HepG2 (cell line): ENCODE measurements around the gene NXPH1. TPM values are rescaled to one million over a fixed set of nuclear protein-coding genes. Genes with fewer than 3 reads are reported as not detected.

ENCODE experiments used
- ATAC-seq: fragments of 200-7000 bp; cut with Tn5 transposase; 3 replicates; pipeline ENCODE4 v1.9.1; 2020; ENCODE audit warnings: mild to moderate bottlenecking, moderate library complexity
- BruUV-seq: library from RNA; stranded (reverse); fragments of 400-500 nt; replicated peaks from 2 replicates; lab custom pipeline; 2021; lab: Mats Ljungman, UMichigan
- CTCF ChIA-PET: fragments of 300-600 bp; formaldehyde crosslinking; extraction: SDS; loops from one replicate; lab custom pipeline; 2021; ENCODE audit warnings: low total read pairs, inconsistent platforms, low intra/inter-chr PET ratio; lab: Yijun Ruan, JAX
- POLR2A ChIA-PET: fragments of 350-600 bp; sonication (Branson Sonifier 250); formaldehyde crosslinking; loops from one replicate; lab custom pipeline; 2020; ENCODE audit warnings: antibody characterized with exemption, inconsistent platforms; lab: Yijun Ruan, JAX
- DNase-seq: peaks from one replicate; pipeline ENCODE4 v3.0.0-alpha.2; 2015; ENCODE audit warnings: low spot score
- FAIRE-seq: peaks from 3 replicates; lab custom pipeline; 2011; peaks lifted over from hg19 to GRCh38; lab: Jason Lieb, UNC
- H2AFZ ChIP-seq: one replicate; pipeline ENCODE4 v1.6.1; 2011; ENCODE audit warnings: low read length, inconsistent platforms
- H3K27ac ChIP-seq: fragments of 300-600 bp; 3 replicates; pipeline ENCODE4 v1.8.0; 2011; ENCODE audit warnings: mixed run types, mild to moderate bottlenecking, mixed read lengths, low read length, inconsistent platforms; ENCODE audit not compliant: insufficient read depth; ENCODE audit errors: extremely low read length
- H3K27me3 ChIP-seq, 2 experiments: fragments of 200-600 bp in 1 of 2; 2 replicates in 1 of 2; 3 replicates in 1 of 2; pipeline versions ENCODE4 v1.6.0 to v1.8.0; 2011; ENCODE audit warnings: low read length in 2 of 2, mild to moderate bottlenecking in 2 of 2, moderate library complexity in 2 of 2, inconsistent platforms in 1 of 2; ENCODE audit not compliant: insufficient read depth in 2 of 2, control insufficient read depth in 1 of 2
- H3K36me3 ChIP-seq, 2 experiments: fragments of 200-600 bp in 1 of 2; replicated peaks in 1 of 2; 2 replicates in 1 of 2; 3 replicates in 1 of 2; pipeline versions ENCODE4 v1.5.1 to v1.8.0; 2011; ENCODE audit warnings: low read length in 2 of 2, inconsistent platforms in 1 of 2; ENCODE audit not compliant: insufficient read depth in 2 of 2, control insufficient read depth in 1 of 2
- H3K4me1 ChIP-seq: 2 replicates; pipeline ENCODE4 v1.5.1; 2012; ENCODE audit warnings: low read length, inconsistent platforms; ENCODE audit not compliant: insufficient read depth
- H3K4me2 ChIP-seq: 2 replicates; pipeline ENCODE4 v1.6.0; 2011; ENCODE audit warnings: low read depth, low read length, inconsistent platforms
- H3K4me3 ChIP-seq, 3 experiments: fragments of 200-600 bp in 1 of 3; sonication (generic), shearing (Covaris generic) in 1 of 3; replicated peaks in 1 of 3; 2 replicates each; pipeline ENCODE4 v1.5.1; 2011 to 2016; ENCODE audit warnings: low read length in 3 of 3, inconsistent platforms in 2 of 3, low read depth in 2 of 3, mild to moderate bottlenecking in 2 of 3, control low read depth in 1 of 3, mixed read lengths in 1 of 3; ENCODE audit not compliant: insufficient read depth in 1 of 3
- H3K79me2 ChIP-seq: one replicate; pipeline ENCODE4 v1.6.1; 2011; ENCODE audit warnings: low read length, inconsistent platforms; ENCODE audit not compliant: insufficient read depth
- H3K9ac ChIP-seq: 2 replicates; pipeline ENCODE4 v1.6.0; 2011; ENCODE audit warnings: mild to moderate bottlenecking, low read depth, low read length, inconsistent platforms; ENCODE audit not compliant: insufficient read depth
- H3K9me3 ChIP-seq: 2 replicates; pipeline ENCODE4 v1.5.1; 2012; ENCODE audit warnings: mild to moderate bottlenecking, low read length
- H4K20me1 ChIP-seq: 2 replicates; pipeline ENCODE4 v1.6.0; 2011; ENCODE audit warnings: inconsistent platforms, mild to moderate bottlenecking, low read length, moderate library complexity; ENCODE audit not compliant: insufficient read depth
- GTF3A ChIP-seq: sonication (generic); formaldehyde crosslinking; conservative IDR thresholded peaks from 2 replicates; pipeline ENCODE4 v1.4.0; 2020; ENCODE audit warnings: mild to moderate bottlenecking, missing genetic modification reagents
- HIVEP1 ChIP-seq: sonication (generic); formaldehyde crosslinking; IDR thresholded peaks from 2 replicates; pipeline ENCODE4 v1.4.0; 2020; ENCODE audit warnings: mild to moderate bottlenecking, missing genetic modification reagents
- HMG20A ChIP-seq: IDR thresholded peaks from 2 replicates; pipeline ENCODE4 v1.6.1; 2016; ENCODE audit warnings: borderline replicate concordance
- SOX5 ChIP-seq: IDR thresholded peaks from 2 replicates; pipeline ENCODE4 v1.6.1; 2016; ENCODE audit warnings: borderline replicate concordance
- ZNF24 ChIP-seq: fragments of 450-650 bp; IDR thresholded peaks from 2 replicates; pipeline ENCODE4 v1.6.1; 2017; ENCODE audit warnings: antibody characterized with exemption, mild to moderate bottlenecking
- ZNF614 ChIP-seq: IDR thresholded peaks from 2 replicates; pipeline ENCODE4 v1.6.1; 2018; ENCODE audit warnings: missing biosample characterization, missing genetic modification reagents, inconsistent platforms, borderline replicate concordance
- WGBS: methylation state at CpG from one replicate; pipeline ENCODE4 v1.1.6; 2017; ENCODE audit warnings: low lambda C conversion rate; 5-methylcytosine and 5-hydroxymethylcytosine counted together
- in situ Hi-C: cut with HindIII; loops from 2 replicates; pipeline ENCODE4 v1.10.0; 2017; ENCODE audit warnings: low pct_unique_long_range_greater_than_20kb; ENCODE audit not compliant: extremely low pct_ligation_motif_present
- intact Hi-C: fragments of 100-400 bp; cut with micrococcal nuclease; formaldehyde crosslinking; loops from one replicate; pipeline ENCODE4 v1.10.0; 2022; ENCODE audit not compliant: unreplicated experiment
- polyA plus RNA-seq, 8 experiments: library from polyadenylated mRNA; depleted of rRNA in 3 of 8; stranded (reverse) in 7 of 8; unstranded in 1 of 8; fragments of >200 nt; fragmentation: Illumina TruSeq in 4 of 8; extraction: Trizol in 4 of 8; gene quantifications; 2 replicates each; pipeline versions ENCODE4 v1.2.1 to v1.2.3, GENCODE V29; 2011 to 2016; ENCODE audit warnings: low read depth in 4 of 8, missing spikeins in 1 of 8, mixed read lengths in 1 of 8; ENCODE audit not compliant: insufficient read depth in 1 of 8
- total RNA-seq, 5 experiments: library from RNA; depleted of rRNA; stranded (reverse); fragments of >200 nt; fragmentation: Illumina TruSeq; extraction: Trizol; gene quantifications; 2 replicates each; pipeline ENCODE4 v1.2.3, GENCODE V29; 2016; ENCODE audit warnings: low read depth in 1 of 5
- TF ChIP-seq, protein P1 (sequence below), 2 experiments: fragments of 450-650 bp in 1 of 2; sonication (generic) in 1 of 2; formaldehyde crosslinking; IDR thresholded peaks; 2 replicates each; pipeline versions ENCODE4 v1.5.0 to v1.8.0; 2020 to 2022; ENCODE audit warnings: mild to moderate bottlenecking in 1 of 2, missing genetic modification reagents in 1 of 2
- TF ChIP-seq, protein P2 (sequence below): sonication (generic); formaldehyde crosslinking; IDR thresholded peaks from 2 replicates; pipeline ENCODE4 v1.5.0; 2020; ENCODE audit warnings: mild to moderate bottlenecking, missing genetic modification reagents, borderline replicate concordance

Gene NXPH1
- total and polyA plus RNA-seq, 2 of the 13 experiments (the other 11 are each of a cell fraction or from before 2014, with no cell fraction given): not detected

DNA sequence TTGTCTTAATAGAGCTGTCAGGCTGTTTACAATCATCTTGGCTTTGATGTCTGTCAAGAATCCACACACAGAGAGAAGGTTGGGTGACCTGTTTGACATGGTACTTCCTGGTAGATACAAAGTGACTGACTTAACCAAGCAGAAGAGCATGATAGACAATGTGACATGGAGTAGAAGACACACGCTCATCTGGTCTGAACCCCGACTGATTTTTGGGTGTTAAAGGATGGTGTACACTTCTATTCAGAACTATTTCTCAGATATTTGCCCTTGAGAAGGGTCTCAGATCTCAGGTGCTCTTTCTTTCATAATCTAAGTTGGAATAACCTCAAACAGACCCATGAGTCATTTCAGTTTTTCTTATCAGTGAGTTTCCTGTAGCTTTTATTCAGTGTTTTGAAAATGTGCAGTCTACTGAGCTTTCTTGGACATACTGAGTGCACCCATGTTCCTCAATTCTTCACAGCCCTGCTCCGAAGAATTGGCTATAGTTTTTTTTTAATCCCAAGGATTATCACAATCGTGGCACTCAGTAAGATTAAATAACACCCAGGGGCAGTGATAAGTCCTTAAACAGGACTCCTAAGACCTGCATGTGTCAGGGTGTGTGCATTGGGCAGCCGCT, 46.4 kb upstream of the NXPH1 start:
- H3K4me3 ChIP-seq: no peak overlapping the region
- ATAC-seq (no peak), DNase-seq (no peak)
- no peaks in the 10 kb centered on the region for H3K36me3 ChIP-seq
- H3K4me2 ChIP-seq: no peak overlapping the region
- intact Hi-C loops: no loop called here
- TF ChIP-seq GTF3A (no peak), ZNF614 (CRISPR knock-in tag) (no peak)
- TF ChIP-seq, all 625 proteins: peak for 0
- ChIA-PET POLR2A (no interaction called here), CTCF (no interaction called here)
- 2% methylated on average over 5 of the region's 5 CpGs for WGBS
- Histone ChIP-seq H3K27me3 (no peaks in the 10 kb centered on the region), H3K27ac (no peak overlapping the region), H4K20me1 (no peaks in the 10 kb centered on the region), H2AFZ (no peak overlapping the region), H3K4me1 (no peaks in the 10 kb centered on the region), H3K9me3 (no peaks in the 10 kb centered on the region), H3K9ac (no peak overlapping the region), H3K79me2 (no peaks in the 10 kb centered on the region)
- in situ Hi-C loops: no loop called here
- no TSS peak for BruUV-seq
- FAIRE-seq: no peak

DNA sequence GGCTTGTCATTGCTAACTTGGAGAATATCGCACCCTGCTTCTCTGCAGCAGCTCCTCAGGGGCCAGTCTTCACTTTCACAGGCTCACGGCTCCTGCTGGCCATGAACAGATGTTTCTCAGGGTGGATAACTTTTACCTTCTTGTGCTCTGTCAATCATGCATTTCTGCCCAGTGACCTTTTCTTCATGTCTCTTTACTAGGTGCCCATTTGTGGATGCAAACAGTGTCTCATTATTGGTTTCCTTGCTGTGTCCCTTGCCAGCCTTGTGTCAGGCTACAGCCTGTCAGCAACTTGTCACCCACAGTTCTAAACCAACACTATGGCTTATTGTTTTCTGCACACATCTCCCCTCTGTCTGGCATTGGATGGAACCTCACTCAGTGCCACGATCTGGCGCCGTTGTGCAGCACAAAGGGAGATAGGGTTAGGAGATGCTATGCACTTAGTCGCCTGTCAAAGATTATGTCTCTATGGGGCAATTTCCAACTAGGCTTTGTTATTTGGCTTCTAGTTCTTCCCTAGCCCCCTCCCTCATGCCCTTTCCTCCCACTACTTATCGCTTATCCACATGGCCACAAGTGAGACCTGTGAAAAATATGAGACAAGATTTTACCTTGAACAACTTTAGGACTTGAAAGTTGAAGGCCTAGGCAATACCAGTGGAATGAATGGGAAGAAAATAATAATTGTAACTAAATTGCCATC, 45.7 kb upstream of the NXPH1 start:
- FAIRE-seq (no peak), DNase-seq (no peak), ATAC-seq (no peak)
- Histone ChIP-seq H3K27ac (no peak overlapping the region), H3K4me2 (no peak overlapping the region), H3K9ac (no peak overlapping the region), H3K36me3 (no peaks in the 10 kb centered on the region), H3K79me2 (no peaks in the 10 kb centered on the region), H3K4me1 (no peaks in the 10 kb centered on the region), H2AFZ (no peak overlapping the region), H4K20me1 (no peaks in the 10 kb centered on the region), H3K4me3 (no peak overlapping the region), H3K9me3 (no peaks in the 10 kb centered on the region), H3K27me3 (no peaks in the 10 kb centered on the region)
- no TSS peak for BruUV-seq
- ChIA-PET POLR2A (no interaction called here), CTCF (no interaction called here)
- intact Hi-C loops: no loop called here
- WGBS: 33% methylated on average over 7 of the region's 7 CpGs
- in situ Hi-C loops: no loop called here
- TF ChIP-seq, protein P1, sequence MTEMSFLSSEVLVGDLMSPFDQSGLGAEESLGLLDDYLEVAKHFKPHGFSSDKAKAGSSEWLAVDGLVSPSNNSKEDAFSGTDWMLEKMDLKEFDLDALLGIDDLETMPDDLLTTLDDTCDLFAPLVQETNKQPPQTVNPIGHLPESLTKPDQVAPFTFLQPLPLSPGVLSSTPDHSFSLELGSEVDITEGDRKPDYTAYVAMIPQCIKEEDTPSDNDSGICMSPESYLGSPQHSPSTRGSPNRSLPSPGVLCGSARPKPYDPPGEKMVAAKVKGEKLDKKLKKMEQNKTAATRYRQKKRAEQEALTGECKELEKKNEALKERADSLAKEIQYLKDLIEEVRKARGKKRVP (CRISPR knock-in tag; IDR thresholded peaks at IDR 0.05): no peak
- TF ChIP-seq ZNF24: no peak
- TF ChIP-seq SOX5 (CRISPR knock-in tag): no peak
- TF ChIP-seq, protein P2, sequence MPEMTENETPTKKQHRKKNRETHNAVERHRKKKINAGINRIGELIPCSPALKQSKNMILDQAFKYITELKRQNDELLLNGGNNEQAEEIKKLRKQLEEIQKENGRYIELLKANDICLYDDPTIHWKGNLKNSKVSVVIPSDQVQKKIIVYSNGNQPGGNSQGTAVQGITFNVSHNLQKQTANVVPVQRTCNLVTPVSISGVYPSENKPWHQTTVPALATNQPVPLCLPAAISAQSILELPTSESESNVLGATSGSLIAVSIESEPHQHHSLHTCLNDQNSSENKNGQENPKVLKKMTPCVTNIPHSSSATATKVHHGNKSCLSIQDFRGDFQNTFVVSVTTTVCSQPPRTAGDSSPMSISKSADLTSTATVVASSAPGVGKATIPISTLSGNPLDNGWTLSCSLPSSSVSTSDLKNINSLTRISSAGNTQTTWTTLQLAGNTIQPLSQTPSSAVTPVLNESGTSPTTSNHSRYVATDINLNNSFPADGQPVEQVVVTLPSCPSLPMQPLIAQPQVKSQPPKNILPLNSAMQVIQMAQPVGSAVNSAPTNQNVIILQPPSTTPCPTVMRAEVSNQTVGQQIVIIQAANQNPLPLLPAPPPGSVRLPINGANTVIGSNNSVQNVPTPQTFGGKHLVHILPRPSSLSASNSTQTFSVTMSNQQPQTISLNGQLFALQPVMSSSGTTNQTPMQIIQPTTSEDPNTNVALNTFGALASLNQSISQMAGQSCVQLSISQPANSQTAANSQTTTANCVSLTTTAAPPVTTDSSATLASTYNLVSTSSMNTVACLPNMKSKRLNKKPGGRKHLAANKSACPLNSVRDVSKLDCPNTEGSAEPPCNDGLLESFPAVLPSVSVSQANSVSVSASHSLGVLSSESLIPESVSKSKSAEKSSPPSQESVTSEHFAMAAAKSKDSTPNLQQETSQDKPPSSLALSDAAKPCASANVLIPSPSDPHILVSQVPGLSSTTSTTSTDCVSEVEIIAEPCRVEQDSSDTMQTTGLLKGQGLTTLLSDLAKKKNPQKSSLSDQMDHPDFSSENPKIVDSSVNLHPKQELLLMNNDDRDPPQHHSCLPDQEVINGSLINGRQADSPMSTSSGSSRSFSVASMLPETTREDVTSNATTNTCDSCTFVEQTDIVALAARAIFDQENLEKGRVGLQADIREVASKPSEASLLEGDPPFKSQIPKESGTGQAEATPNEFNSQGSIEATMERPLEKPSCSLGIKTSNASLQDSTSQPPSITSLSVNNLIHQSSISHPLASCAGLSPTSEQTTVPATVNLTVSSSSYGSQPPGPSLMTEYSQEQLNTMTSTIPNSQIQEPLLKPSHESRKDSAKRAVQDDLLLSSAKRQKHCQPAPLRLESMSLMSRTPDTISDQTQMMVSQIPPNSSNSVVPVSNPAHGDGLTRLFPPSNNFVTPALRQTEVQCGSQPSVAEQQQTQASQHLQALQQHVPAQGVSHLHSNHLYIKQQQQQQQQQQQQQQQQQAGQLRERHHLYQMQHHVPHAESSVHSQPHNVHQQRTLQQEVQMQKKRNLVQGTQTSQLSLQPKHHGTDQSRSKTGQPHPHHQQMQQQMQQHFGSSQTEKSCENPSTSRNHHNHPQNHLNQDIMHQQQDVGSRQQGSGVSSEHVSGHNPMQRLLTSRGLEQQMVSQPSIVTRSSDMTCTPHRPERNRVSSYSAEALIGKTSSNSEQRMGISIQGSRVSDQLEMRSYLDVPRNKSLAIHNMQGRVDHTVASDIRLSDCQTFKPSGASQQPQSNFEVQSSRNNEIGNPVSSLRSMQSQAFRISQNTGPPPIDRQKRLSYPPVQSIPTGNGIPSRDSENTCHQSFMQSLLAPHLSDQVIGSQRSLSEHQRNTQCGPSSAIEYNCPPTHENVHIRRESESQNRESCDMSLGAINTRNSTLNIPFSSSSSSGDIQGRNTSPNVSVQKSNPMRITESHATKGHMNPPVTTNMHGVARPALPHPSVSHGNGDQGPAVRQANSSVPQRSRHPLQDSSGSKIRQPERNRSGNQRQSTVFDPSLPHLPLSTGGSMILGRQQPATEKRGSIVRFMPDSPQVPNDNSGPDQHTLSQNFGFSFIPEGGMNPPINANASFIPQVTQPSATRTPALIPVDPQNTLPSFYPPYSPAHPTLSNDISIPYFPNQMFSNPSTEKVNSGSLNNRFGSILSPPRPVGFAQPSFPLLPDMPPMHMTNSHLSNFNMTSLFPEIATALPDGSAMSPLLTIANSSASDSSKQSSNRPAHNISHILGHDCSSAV (CRISPR knock-in tag): no peak
- TF ChIP-seq HIVEP1 (CRISPR knock-in tag): no peak
- no peak for TF ChIP-seq HMG20A
